Neural progenitor cell (in vitro differentiated cells): ENCODE measurements around the gene RACGAP1. TPM values are rescaled to one million over a fixed set of nuclear protein-coding genes. Genes with fewer than 3 reads are reported as not detected.

Experiments used
- DNase-seq: peaks from one replicate; pipeline ENCODE4 v3.0.0-alpha.2; 2016; ENCODE audit warnings: low spot score
- H2AFZ ChIP-seq: fragments of 200-600 bp; sonication (generic); replicated peaks from 2 replicates; pipeline ENCODE4 v1.6.1; 2016; ENCODE audit warnings: antibody characterized with exemption
- H3F3A ChIP-seq: fragments of 200-600 bp; sonication (generic); 2 replicates; pipeline ENCODE4 v1.6.1; 2016; ENCODE audit warnings: antibody characterized with exemption, low read depth
- H3K27ac ChIP-seq: fragments of 200-600 bp; sonication (generic); 2 replicates; pipeline ENCODE4 v1.5.1; 2016; ENCODE audit warnings: mild to moderate bottlenecking
- H3K27me3 ChIP-seq: fragments of 200-600 bp; sonication (generic); 2 replicates; pipeline ENCODE4 v1.6.1; 2016; ENCODE audit warnings: mild to moderate bottlenecking, moderate library complexity
- H3K36me3 ChIP-seq: fragments of 200-600 bp; sonication (generic); 2 replicates; pipeline ENCODE4 v1.5.1; 2016
- H3K4me1 ChIP-seq: fragments of 200-600 bp; sonication (generic); 2 replicates; pipeline ENCODE4 v1.6.1; 2016; ENCODE audit warnings: mixed run types
- H3K4me2 ChIP-seq: fragments of 200-600 bp; sonication (generic); 2 replicates; pipeline ENCODE4 v1.6.1; 2016
- H3K4me3 ChIP-seq: fragments of 200-600 bp; sonication (generic); 2 replicates; pipeline ENCODE4 v1.5.1; 2016
- H3K79me2 ChIP-seq: fragments of 200-600 bp; sonication (generic); 2 replicates; pipeline ENCODE4 v1.6.1; 2016; ENCODE audit warnings: low read depth
- H3K9ac ChIP-seq: fragments of 200-600 bp; sonication (generic); 2 replicates; pipeline ENCODE4 v1.6.1; 2016
- H3K9me3 ChIP-seq: fragments of 200-600 bp; sonication (generic); 2 replicates; pipeline ENCODE4 v1.5.1; 2016; ENCODE audit warnings: low read depth
- H4K20me1 ChIP-seq: fragments of 200-600 bp; sonication (generic); 2 replicates; pipeline ENCODE4 v1.6.1; 2016; ENCODE audit warnings: low read depth
- H3K27ac Mint-ChIP-seq: 3 replicates; pipeline ENCODE4 v1.8.0; 2021; ENCODE audit warnings: mixed read lengths
- H3K27me3 Mint-ChIP-seq: 2 replicates; pipeline ENCODE4 v1.8.0; 2022; ENCODE audit warnings: low read depth, mild to moderate bottlenecking, inconsistent platforms, moderate library complexity, mixed read lengths; ENCODE audit not compliant: insufficient read depth
- H3K36me3 Mint-ChIP-seq: 3 replicates; pipeline ENCODE4 v1.8.0; 2021; ENCODE audit warnings: mixed read lengths
- H3K4me1 Mint-ChIP-seq: 3 replicates; pipeline ENCODE4 v1.8.0; 2021; ENCODE audit warnings: mixed read lengths
- H3K4me3 Mint-ChIP-seq: 3 replicates; pipeline ENCODE4 v1.8.0; 2021; ENCODE audit warnings: mild to moderate bottlenecking, moderate library complexity, mixed read lengths
- H3K9me3 Mint-ChIP-seq: 3 replicates; pipeline ENCODE4 v1.8.0; 2020; ENCODE audit warnings: mixed read lengths
- EZH2 ChIP-seq: fragments of 200-600 bp; sonication (generic); IDR thresholded peaks from 2 replicates; pipeline ENCODE4 v1.6.1; 2017; ENCODE audit warnings: antibody characterized with exemption, mild to moderate bottlenecking, moderate library complexity
- EZH2phosphoT487 ChIP-seq: fragments of 200-600 bp; sonication (generic); IDR thresholded peaks from 2 replicates; pipeline ENCODE4 v1.6.1; 2017; ENCODE audit warnings: antibody characterized with exemption
- total RNA-seq: library from RNA; depleted of rRNA; stranded (reverse); fragments of >200 nt; gene quantifications from 2 replicates; pipeline ENCODE4 v1.2.3, GENCODE V29; 2015; ENCODE audit warnings: low replicate concordance
- TF ChIP-seq, protein P1 (sequence below): fragments of 200-600 bp; sonication (generic); IDR thresholded peaks from 2 replicates; pipeline ENCODE4 v1.5.1; 2017; ENCODE audit warnings: antibody characterized with exemption, mild to moderate bottlenecking

RACGAP1 gene
- total RNA-seq, 1 donor from 2014 or later, result 149 TPM

DNA sequence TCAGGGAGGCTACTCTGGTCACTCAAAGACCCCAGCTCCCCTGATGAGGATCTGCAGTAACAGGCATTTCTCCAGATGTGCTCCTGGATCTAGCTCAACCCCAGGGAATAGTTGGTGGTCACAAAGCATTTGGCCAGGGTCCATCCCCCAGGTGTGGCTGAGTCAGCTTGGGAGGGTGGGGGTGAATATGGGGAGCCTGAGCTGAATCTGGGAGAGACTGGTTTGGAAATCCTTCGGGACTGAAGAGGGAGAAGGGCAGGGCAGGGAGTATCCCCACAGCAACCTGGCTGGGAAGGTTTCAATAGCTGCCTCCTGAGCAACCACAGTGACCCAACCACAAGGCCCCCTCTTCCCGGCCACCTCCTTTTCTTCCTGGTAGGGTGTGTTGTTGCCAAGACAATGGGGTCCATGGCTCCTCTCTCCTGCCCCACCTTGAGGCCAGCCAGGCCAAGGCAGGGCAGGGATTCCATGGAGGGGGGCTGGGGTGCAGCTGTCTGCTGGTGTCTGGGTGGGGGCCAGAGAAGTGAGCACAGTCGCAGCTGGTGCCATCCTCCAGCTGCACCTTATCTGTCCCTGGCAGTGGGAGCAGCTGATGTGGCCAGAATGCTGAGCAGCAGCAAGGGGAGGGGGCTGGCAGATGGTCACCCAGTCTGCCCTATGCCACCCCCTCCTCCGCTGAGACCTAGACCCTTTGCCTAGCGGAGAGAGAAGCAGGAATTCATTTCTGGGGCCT, 37.6 kb upstream of the RACGAP1 start:
- Histone ChIP-seq H4K20me1 (no peaks in the 10 kb centered on the region), H3K9me3 (no peaks in the 10 kb centered on the region), H2AFZ (no peak overlapping the region), H3K9ac (no peak overlapping the region), H3K79me2 (no peaks in the 10 kb centered on the region), H3F3A (no peaks in the 10 kb centered on the region), H3K4me1 (no peaks in the 10 kb centered on the region), H3K27me3 (peaks cover 37% of the 10 kb centered on the region), H3K27ac (no peak overlapping the region), H3K4me2 (no peak overlapping the region), H3K4me3 (no peak overlapping the region), H3K36me3 (no peaks in the 10 kb centered on the region)
- Mint-ChIP-seq H3K9me3 (no peaks in the 10 kb centered on the region), H3K36me3 (peaks cover 12% of the 10 kb centered on the region), H3K27ac (peak overlapping the region; percentile 58), H3K4me1 (peaks cover 9% of the 10 kb centered on the region), H3K4me3 (no peak overlapping the region), H3K27me3 (peaks cover 11% of the 10 kb centered on the region)
- TF ChIP-seq EZH2phosphoT487 (no peak), EZH2 (no peak)
- TF ChIP-seq, protein P1, sequence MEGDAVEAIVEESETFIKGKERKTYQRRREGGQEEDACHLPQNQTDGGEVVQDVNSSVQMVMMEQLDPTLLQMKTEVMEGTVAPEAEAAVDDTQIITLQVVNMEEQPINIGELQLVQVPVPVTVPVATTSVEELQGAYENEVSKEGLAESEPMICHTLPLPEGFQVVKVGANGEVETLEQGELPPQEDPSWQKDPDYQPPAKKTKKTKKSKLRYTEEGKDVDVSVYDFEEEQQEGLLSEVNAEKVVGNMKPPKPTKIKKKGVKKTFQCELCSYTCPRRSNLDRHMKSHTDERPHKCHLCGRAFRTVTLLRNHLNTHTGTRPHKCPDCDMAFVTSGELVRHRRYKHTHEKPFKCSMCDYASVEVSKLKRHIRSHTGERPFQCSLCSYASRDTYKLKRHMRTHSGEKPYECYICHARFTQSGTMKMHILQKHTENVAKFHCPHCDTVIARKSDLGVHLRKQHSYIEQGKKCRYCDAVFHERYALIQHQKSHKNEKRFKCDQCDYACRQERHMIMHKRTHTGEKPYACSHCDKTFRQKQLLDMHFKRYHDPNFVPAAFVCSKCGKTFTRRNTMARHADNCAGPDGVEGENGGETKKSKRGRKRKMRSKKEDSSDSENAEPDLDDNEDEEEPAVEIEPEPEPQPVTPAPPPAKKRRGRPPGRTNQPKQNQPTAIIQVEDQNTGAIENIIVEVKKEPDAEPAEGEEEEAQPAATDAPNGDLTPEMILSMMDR, result no peak
- DNase-seq, result no peak

DNA sequence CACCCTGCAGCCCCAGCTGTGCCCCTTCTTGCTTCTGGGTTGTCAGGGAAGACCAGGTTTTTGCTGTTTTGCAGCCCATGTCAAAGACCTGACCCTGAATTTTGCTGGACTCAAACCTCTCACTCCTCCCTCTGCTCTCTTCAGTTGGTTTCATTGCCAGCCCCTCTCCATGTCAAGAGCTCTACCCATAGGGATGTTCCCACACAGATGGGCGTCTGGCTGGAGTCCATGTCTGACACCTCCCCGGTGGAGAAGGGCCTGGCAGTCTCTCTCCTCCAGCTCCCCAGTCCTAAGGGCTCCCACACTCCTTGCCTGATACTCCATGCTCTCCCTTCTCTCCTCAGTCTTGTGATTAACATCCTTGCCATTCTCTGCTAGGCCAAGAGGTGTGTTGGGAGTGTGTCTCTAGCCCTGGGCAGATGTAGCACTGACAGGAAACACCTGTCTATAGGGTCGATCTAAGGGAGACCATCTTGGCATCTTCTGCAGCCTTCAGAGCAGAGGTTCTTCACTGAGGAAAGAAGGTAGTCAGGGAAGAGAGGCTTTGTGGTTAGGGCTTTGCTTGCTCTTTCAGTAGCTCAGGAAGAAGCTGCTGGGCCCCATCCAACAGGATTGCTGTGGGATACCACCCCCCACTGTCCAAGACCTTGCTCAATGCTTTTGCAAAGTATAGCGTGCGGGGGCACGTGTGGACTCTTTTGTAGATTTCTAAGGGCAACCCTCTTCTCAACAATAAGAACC, 36.8 kb upstream of the RACGAP1 start:
- Histone ChIP-seq H3K9me3 (no peaks in the 10 kb centered on the region), H3K27ac (no peak overlapping the region)
- no peak overlapping the region for H3K27ac Mint-ChIP-seq

DNA sequence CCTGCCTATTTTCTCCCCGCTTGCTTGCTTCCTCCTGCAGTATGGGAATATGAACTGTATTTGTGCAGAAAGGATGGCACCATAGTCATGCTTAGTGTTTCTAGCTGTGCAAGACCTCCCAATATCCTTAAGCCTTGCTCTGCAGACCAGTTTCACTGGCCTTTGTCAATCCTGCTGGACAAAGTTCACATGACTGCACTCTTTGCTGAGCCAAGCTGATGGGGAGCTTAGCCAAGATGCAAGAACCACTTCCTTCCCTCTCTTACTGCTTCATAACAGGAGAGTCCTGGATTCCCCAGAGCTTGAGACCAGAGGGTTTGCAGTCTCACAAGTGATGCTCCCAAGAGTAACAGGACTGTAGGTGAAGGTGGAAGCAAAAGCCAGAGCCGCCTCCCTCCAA, 35.9 kb upstream of the RACGAP1 start:
- no peak for DNase-seq
- peaks cover 20% of the 10 kb centered on the region for H3K27me3 Mint-ChIP-seq
- Histone ChIP-seq H3F3A (peaks cover 13% of the 10 kb centered on the region), H3K27ac (no peak overlapping the region), H3K9me3 (no peaks in the 10 kb centered on the region), H3K36me3 (no peaks in the 10 kb centered on the region), H2AFZ (no peak overlapping the region), H3K4me3 (no peak overlapping the region), H3K27me3 (peaks cover 54% of the 10 kb centered on the region), H3K79me2 (no peaks in the 10 kb centered on the region), H3K9ac (no peak overlapping the region), H3K4me1 (peaks cover 8% of the 10 kb centered on the region), H3K4me2 (no peak overlapping the region), H4K20me1 (no peaks in the 10 kb centered on the region)
- TF ChIP-seq EZH2phosphoT487 (no peak), EZH2 (no peak)
- TF ChIP-seq, protein P1, result no peak
- no peak overlapping the region for H3K4me3 Mint-ChIP-seq
- H3K36me3 Mint-ChIP-seq, result peaks cover 14% of the 10 kb centered on the region
- H3K4me1 Mint-ChIP-seq, result peaks cover 17% of the 10 kb centered on the region
- H3K9me3 Mint-ChIP-seq, result no peaks in the 10 kb centered on the region
- no peak overlapping the region for H3K27ac Mint-ChIP-seq

More for the DNA sequence above, 36.8 kb upstream of the RACGAP1 start:
- Mint-ChIP-seq H3K9me3 (no peaks in the 10 kb centered on the region), H3K27me3 (peaks cover 11% of the 10 kb centered on the region), H3K4me3 (no peak overlapping the region), H3K36me3 (peaks cover 13% of the 10 kb centered on the region), H3K4me1 (peaks cover 10% of the 10 kb centered on the region)
- Histone ChIP-seq H3K4me2 (no peak overlapping the region), H3K9ac (no peak overlapping the region), H3K4me3 (no peak overlapping the region), H3K79me2 (no peaks in the 10 kb centered on the region), H3K27me3 (peaks cover 45% of the 10 kb centered on the region), H2AFZ (no peak overlapping the region), H3K36me3 (no peaks in the 10 kb centered on the region), H4K20me1 (no peaks in the 10 kb centered on the region), H3K4me1 (no peaks in the 10 kb centered on the region), H3F3A (peaks cover 4% of the 10 kb centered on the region)
- no peak for TF ChIP-seq EZH2phosphoT487
- TF ChIP-seq EZH2, result no peak
- TF ChIP-seq, protein P1, result no peak
- DNase-seq, result no peak
